ENCODE results near the gene GUCA2A.

DNA sequence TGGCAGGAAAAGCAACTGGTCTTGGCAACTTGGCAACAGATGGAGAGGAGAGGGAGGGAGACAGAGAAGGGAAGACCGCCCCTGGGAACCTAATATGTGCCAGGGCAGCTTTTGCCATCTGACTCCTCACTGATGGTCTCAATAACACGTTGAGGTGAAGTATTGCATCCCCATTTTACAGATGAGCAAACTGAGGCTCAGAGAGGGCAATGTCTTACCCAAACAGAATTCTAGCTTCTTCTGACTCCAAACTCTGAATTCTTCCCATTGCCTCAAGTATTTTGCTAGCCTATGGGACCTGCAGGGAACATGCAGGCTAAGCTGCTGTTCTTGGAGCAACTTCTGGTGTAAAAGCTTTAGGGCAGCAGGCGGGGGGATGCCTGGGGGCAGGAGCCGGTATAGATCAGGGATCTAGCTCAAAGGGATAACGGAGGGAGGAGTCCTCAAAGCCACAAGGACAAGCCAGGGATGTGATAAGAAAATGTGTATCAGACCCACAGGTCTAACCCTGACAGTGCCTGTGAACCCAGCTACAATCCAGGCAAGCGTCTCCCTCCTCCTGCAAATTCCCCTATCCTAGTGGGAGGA lies 7.2 kb upstream of the GUCA2A start:
- TF ChIP-seq, protein P1, sequence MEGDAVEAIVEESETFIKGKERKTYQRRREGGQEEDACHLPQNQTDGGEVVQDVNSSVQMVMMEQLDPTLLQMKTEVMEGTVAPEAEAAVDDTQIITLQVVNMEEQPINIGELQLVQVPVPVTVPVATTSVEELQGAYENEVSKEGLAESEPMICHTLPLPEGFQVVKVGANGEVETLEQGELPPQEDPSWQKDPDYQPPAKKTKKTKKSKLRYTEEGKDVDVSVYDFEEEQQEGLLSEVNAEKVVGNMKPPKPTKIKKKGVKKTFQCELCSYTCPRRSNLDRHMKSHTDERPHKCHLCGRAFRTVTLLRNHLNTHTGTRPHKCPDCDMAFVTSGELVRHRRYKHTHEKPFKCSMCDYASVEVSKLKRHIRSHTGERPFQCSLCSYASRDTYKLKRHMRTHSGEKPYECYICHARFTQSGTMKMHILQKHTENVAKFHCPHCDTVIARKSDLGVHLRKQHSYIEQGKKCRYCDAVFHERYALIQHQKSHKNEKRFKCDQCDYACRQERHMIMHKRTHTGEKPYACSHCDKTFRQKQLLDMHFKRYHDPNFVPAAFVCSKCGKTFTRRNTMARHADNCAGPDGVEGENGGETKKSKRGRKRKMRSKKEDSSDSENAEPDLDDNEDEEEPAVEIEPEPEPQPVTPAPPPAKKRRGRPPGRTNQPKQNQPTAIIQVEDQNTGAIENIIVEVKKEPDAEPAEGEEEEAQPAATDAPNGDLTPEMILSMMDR (IDR thresholded peaks at IDR 0.05; ENCODE audit: low read depth, low read length) = no peak
- TF ChIP-seq, protein P2, sequence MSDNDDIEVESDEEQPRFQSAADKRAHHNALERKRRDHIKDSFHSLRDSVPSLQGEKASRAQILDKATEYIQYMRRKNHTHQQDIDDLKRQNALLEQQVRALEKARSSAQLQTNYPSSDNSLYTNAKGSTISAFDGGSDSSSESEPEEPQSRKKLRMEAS (IDR thresholded peaks at IDR 0.05; ENCODE audit: low read depth, low read length) = no peak

Measured in NB4 (cell line).